Endodermal cell (in vitro differentiated cells): ENCODE measurements around the gene ABLIM2. TPM values are rescaled to one million over a fixed set of nuclear protein-coding genes. Genes with fewer than 3 reads are reported as not detected.

Experiments used
- DNase-seq: peaks from one replicate; pipeline ENCODE4 v3.0.0-alpha.2; 2017
- H3K27ac ChIP-seq: 2 replicates; pipeline ENCODE4 v1.5.1; 2013; ENCODE audit warnings: mild to moderate bottlenecking, low read depth, low read length, moderate library complexity
- H3K27me3 ChIP-seq: 2 replicates; pipeline ENCODE4 v1.6.1; 2013; ENCODE audit warnings: mild to moderate bottlenecking, low read length, moderate library complexity; ENCODE audit not compliant: insufficient read depth, control insufficient read depth, poor library complexity, severe bottlenecking
- H3K36me3 ChIP-seq: 2 replicates; pipeline ENCODE4 v1.7.0; 2013; ENCODE audit warnings: mild to moderate bottlenecking, low read length, moderate library complexity; ENCODE audit not compliant: control insufficient read depth, insufficient read depth
- H3K4me1 ChIP-seq: one replicate; pipeline ENCODE4 v1.7.0; 2013; ENCODE audit warnings: low read length; ENCODE audit not compliant: control insufficient read depth, insufficient read depth
- H3K4me3 ChIP-seq: 2 replicates; pipeline ENCODE4 v1.5.1; 2013; ENCODE audit warnings: mild to moderate bottlenecking, low read length, moderate library complexity
- H3K9ac ChIP-seq: 2 replicates; pipeline ENCODE4 v1.6.1; 2013; ENCODE audit warnings: mild to moderate bottlenecking, low read length, moderate library complexity; ENCODE audit not compliant: poor library complexity, severe bottlenecking; ENCODE audit errors: extremely low read depth
- H3K9me3 ChIP-seq: 2 replicates; pipeline ENCODE4 v1.6.1; 2013; ENCODE audit warnings: mild to moderate bottlenecking, low read length, moderate library complexity; ENCODE audit not compliant: control insufficient read depth
- H3K27ac Mint-ChIP-seq: 2 replicates; pipeline ENCODE4 v1.8.0; 2020; ENCODE audit warnings: mixed read lengths
- H3K27me3 Mint-ChIP-seq: 2 replicates; pipeline ENCODE4 v1.8.0; 2021; ENCODE audit warnings: mild to moderate bottlenecking, mixed read lengths; ENCODE audit not compliant: insufficient read depth
- H3K36me3 Mint-ChIP-seq: 2 replicates; pipeline ENCODE4 v1.8.0; 2020; ENCODE audit warnings: low read depth, mixed read lengths
- H3K4me1 Mint-ChIP-seq: 2 replicates; pipeline ENCODE4 v1.8.0; 2020; ENCODE audit warnings: mixed read lengths
- H3K4me3 Mint-ChIP-seq: 2 replicates; pipeline ENCODE4 v1.8.0; 2020; ENCODE audit warnings: mild to moderate bottlenecking, moderate library complexity, mixed read lengths
- H3K9me3 Mint-ChIP-seq: 2 replicates; pipeline ENCODE4 v1.8.0; 2020; ENCODE audit warnings: mild to moderate bottlenecking, mixed read lengths
- whole genome bisulfite sequencing, 2 experiments: methylation state at CpG; one replicate each; pipeline versions ENCODE4 v1.1.5 to v1.1.7; 2013; ENCODE audit warnings: missing lambda C conversion rate in 2 of 2, mixed read lengths in 1 of 2; ENCODE audit not compliant: insufficient coverage in 1 of 2, insufficient read length in 1 of 2; 5-methylcytosine and 5-hydroxymethylcytosine counted together
- total RNA-seq, 2 donors: library from RNA; stranded (reverse); fragmentation: NEBNext Ultra II Directional in 1 of 2; extraction: Animal tissue kit (Norgen Biotek cat#: 25700) in 1 of 2; gene quantifications; 2 replicates in 1 of 2; 3 replicates in 1 of 2; pipeline ENCODE4 v1.2.1, GENCODE V29; 2021
- TF ChIP-seq, protein P1 (sequence below): fragments of 200-600 bp; sonication (generic); conservative IDR thresholded peaks from 2 replicates; pipeline ENCODE4 v1.5.0; 2021; ENCODE audit warnings: antibody characterized with exemption, mild to moderate bottlenecking

Gene ABLIM2
- total RNA-seq, 2 donors from 2014 or later: 0.35 to 1.6 TPM

DNA sequence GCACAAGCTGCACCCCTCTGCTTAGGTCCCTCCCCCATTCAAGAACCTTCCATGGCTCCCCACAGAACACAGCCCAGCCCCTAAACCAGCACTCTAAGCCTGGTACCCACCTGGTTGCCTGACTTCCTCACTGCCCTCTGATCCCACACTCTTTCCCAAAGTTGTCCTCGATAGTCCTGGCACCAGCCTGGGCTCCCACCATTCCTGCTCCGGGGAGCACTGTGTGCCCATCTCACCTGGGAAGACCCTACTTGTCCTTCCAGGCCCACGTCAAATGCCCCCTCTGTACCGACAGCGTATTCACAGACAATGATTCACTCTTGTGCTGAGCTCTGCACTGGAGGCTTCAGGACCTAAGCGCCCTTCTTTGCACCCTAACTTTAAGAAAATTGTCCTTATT lies 40.1 kb downstream of the ABLIM2 start:
- H3K36me3 Mint-ChIP-seq: no peaks in the 10 kb centered on the region
- DNase-seq: no peak
- H3K27me3 Mint-ChIP-seq: no peaks in the 10 kb centered on the region

DNA sequence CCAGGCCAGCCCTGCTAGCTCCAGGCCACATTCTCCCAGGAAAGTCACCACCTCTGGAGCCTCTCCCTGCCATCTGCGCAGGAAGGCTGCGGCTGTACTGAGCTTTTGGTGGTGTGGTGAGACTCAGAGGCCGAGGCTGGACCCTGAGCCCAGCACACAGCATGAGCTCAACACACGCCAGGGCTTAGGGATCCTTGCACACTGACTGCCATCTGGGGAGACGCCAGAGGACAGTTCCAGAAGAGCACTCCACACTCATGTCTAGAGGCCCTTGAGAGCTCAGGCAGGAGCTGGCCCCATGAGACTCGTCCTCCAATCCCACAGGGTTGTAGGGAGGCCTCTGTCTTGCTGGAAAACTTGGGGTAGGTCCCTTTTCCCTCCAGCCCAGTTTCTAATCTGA lies 40.6 kb downstream of the ABLIM2 start:
- no peaks in the 10 kb centered on the region for H3K27me3 Mint-ChIP-seq
- no peak for DNase-seq
- no peaks in the 10 kb centered on the region for H3K4me1 Mint-ChIP-seq
- WGBS, 2 experiments: 90 to 96% methylated on average over 6 of the region's 6 CpGs
- no peaks in the 10 kb centered on the region for H3K36me3 ChIP-seq
- no peaks in the 10 kb centered on the region for H3K4me1 ChIP-seq
- H3K27ac ChIP-seq: no peak overlapping the region
- no peak overlapping the region for H3K4me3 Mint-ChIP-seq
- peaks cover 5% of the 10 kb centered on the region for H3K9me3 Mint-ChIP-seq
- no peaks in the 10 kb centered on the region for H3K9me3 ChIP-seq
- no peaks in the 10 kb centered on the region for H3K36me3 Mint-ChIP-seq
- TF ChIP-seq, protein P1, sequence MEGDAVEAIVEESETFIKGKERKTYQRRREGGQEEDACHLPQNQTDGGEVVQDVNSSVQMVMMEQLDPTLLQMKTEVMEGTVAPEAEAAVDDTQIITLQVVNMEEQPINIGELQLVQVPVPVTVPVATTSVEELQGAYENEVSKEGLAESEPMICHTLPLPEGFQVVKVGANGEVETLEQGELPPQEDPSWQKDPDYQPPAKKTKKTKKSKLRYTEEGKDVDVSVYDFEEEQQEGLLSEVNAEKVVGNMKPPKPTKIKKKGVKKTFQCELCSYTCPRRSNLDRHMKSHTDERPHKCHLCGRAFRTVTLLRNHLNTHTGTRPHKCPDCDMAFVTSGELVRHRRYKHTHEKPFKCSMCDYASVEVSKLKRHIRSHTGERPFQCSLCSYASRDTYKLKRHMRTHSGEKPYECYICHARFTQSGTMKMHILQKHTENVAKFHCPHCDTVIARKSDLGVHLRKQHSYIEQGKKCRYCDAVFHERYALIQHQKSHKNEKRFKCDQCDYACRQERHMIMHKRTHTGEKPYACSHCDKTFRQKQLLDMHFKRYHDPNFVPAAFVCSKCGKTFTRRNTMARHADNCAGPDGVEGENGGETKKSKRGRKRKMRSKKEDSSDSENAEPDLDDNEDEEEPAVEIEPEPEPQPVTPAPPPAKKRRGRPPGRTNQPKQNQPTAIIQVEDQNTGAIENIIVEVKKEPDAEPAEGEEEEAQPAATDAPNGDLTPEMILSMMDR: no peak
- H3K27ac Mint-ChIP-seq: no peak overlapping the region
- H3K27me3 ChIP-seq: no peaks in the 10 kb centered on the region
- no peak overlapping the region for H3K4me3 ChIP-seq
- no peak overlapping the region for H3K9ac ChIP-seq

More for the DNA sequence above, 40.1 kb downstream of the ABLIM2 start:
- Mint-ChIP-seq H3K4me3 (no peak overlapping the region), H3K9me3 (peaks cover 5% of the 10 kb centered on the region), H3K4me1 (no peaks in the 10 kb centered on the region), H3K27ac (peak overlapping the region; percentile 64)
- no peak overlapping the region for H3K9ac ChIP-seq
- no peak overlapping the region for H3K4me3 ChIP-seq
- H3K27ac ChIP-seq: no peak overlapping the region
- WGBS, 2 experiments: 92 to 97% methylated on average over 6 of the region's 6 CpGs
- no peaks in the 10 kb centered on the region for H3K4me1 ChIP-seq
- no peaks in the 10 kb centered on the region for H3K9me3 ChIP-seq
- H3K36me3 ChIP-seq: no peaks in the 10 kb centered on the region
- TF ChIP-seq, protein P1: no peak
- no peaks in the 10 kb centered on the region for H3K27me3 ChIP-seq

GRCh38 chr4:8117278-8117682 lies 41.3 kb downstream of the ABLIM2 start:
- Mint-ChIP-seq H3K27ac (no peak overlapping the region), H3K4me1 (peaks cover 2% of the 10 kb centered on the region), H3K4me3 (no peak overlapping the region), H3K36me3 (no peaks in the 10 kb centered on the region), H3K27me3 (no peaks in the 10 kb centered on the region), H3K9me3 (peaks cover 5% of the 10 kb centered on the region)
- no peak overlapping the region for H3K9ac ChIP-seq
- no peaks in the 10 kb centered on the region for H3K27me3 ChIP-seq
- WGBS, 2 experiments: 64 to 100% methylated on average over 1 to 4 of the region's 4 CpGs
- H3K4me1 ChIP-seq: no peaks in the 10 kb centered on the region
- H3K27ac ChIP-seq: no peak overlapping the region
- H3K9me3 ChIP-seq: no peaks in the 10 kb centered on the region
- no peaks in the 10 kb centered on the region for H3K36me3 ChIP-seq
- H3K4me3 ChIP-seq: no peak overlapping the region
- DNase-seq: peak; percentile 95
- TF ChIP-seq, protein P1: no peak
